Sigmoid colon (tissue), 7 donors: ENCODE results near the gene TMEM30A. TPM values are rescaled to one million over a fixed set of nuclear protein-coding genes. Genes with fewer than 3 reads are reported as not detected.

Experiments
- DNase-seq: peaks from one replicate; pipeline ENCODE4 v3.0.0-alpha.2; 2019
- H3K27ac ChIP-seq, 4 donors: fragments of 200-600 bp; sonication (generic); one replicate each; pipeline ENCODE4 v1.5.1; 2016 to 2019; ENCODE audit warnings: mild to moderate bottlenecking in 1 of 4
- H3K27me3 ChIP-seq, 3 donors: fragments of 200-600 bp; sonication (generic); one replicate each; pipeline ENCODE4 v1.5.1; 2019; ENCODE audit warnings: mild to moderate bottlenecking in 1 of 3
- H3K36me3 ChIP-seq, 4 donors: fragments of 200-600 bp; sonication (generic); one replicate each; pipeline ENCODE4 v1.5.1; 2016 to 2019
- H3K4me1 ChIP-seq, 4 donors: fragments of 200-600 bp; sonication (generic); one replicate each; pipeline ENCODE4 v1.5.1; 2017 to 2019
- H3K4me3 ChIP-seq, 4 donors: fragments of 200-600 bp; sonication (generic); one replicate each; pipeline ENCODE4 v1.5.1; 2017 to 2019; ENCODE audit warnings: mild to moderate bottlenecking in 2 of 4, moderate library complexity in 1 of 4
- H3K9me3 ChIP-seq, 4 donors: fragments of 200-600 bp in 3 of 4; sonication (generic) in 3 of 4; one replicate each; pipeline versions ENCODE4 v1.5.1 to v1.6.1; 2013 to 2019
- CTCF ChIP-seq, 4 experiments: fragments of 450-650 bp in 3 of 4; fragments of 200-600 bp in 1 of 4; IDR thresholded peaks; one replicate each; pipeline ENCODE4 v1.5.1; 2016 to 2019; ENCODE audit warnings: antibody characterized with exemption in 4 of 4, mild to moderate bottlenecking in 3 of 4, moderate library complexity in 2 of 4
- EP300 ChIP-seq, 4 donors: sonication (generic); formaldehyde crosslinking; IDR thresholded peaks; one replicate each; pipeline ENCODE4 v1.6.1; 2017; ENCODE audit warnings: antibody characterized with exemption in 4 of 4
- POLR2A ChIP-seq, 2 donors: fragments of 450-650 bp; IDR thresholded peaks; one replicate each; pipeline ENCODE4 v1.6.1; 2016; ENCODE audit warnings: antibody characterized with exemption in 2 of 2, mild to moderate bottlenecking in 2 of 2, moderate library complexity in 2 of 2
- POLR2AphosphoS5 ChIP-seq, 4 donors: sonication (generic); formaldehyde crosslinking; IDR thresholded peaks; one replicate each; pipeline ENCODE4 v1.6.1; 2017; ENCODE audit warnings: antibody characterized with exemption in 4 of 4
- WGBS, 2 donors: extraction: QIAGEN DNeasy Blood & Tissue Kit; methylation state at CpG; one replicate each; pipeline ENCODE4 v1.1.7; 2013; 5-methylcytosine and 5-hydroxymethylcytosine counted together
- intact Hi-C: fragments of 100-400 bp; cut with DNase I; formaldehyde crosslinking; loops from one replicate; pipeline ENCODE4 v1.15.1; 2023
- polyA plus RNA-seq, 3 donors: library from polyadenylated mRNA; stranded (reverse); fragments of 200-250 nt; gene quantifications; one replicate each; pipeline ENCODE4 v1.2.3, GENCODE V29; 2013
- total RNA-seq, 4 donors: library from RNA; depleted of rRNA; stranded (reverse); fragments of >200 nt; gene quantifications; one replicate each; pipeline ENCODE4 v1.1.0, GENCODE V29; 2016
- donor health status: healthy with polysubstance abuse.
- donor health status: Bipolar disorder and iron deficiency.
- donor health status: healthy.

Gene TMEM30A
- total and polyA plus RNA-seq, 7 donors: 10.8 to 95.6 (median 69.5) TPM

GRCh38 chr6:75273009-75273408 lies 11.6 kb downstream of the TMEM30A start:
- Histone ChIP-seq H3K4me1 (peaks cover 0 to 59% (median 28%) of the 10 kb centered on the region in 4 donors), H3K36me3 (no peaks in the 10 kb centered on the region), H3K27me3 (no peaks in the 10 kb centered on the region), H3K4me3 (no peak overlapping the region), H3K27ac (peak overlapping the region in 2 of 4 donors; percentile 7 to 44), H3K9me3 (no peaks in the 10 kb centered on the region)
- 78 to 83% methylated on average over 4 of the region's 4 CpGs for WGBS, 2 donors
- intact Hi-C loops: no loop called here
- no peak for DNase-seq
- TF ChIP-seq EP300 (IDR thresholded peaks at IDR 0.05) (no peak), CTCF (IDR thresholded peaks at IDR 0.05) (no peak), POLR2AphosphoS5 (IDR thresholded peaks at IDR 0.05) (no peak), POLR2A (IDR thresholded peaks at IDR 0.05) (no peak)

- Histone ChIP-seq H3K27ac (peak overlapping the region in 2 of 4 donors; percentile 7 to 44), H3K9me3 (no peaks in the 10 kb centered on the region), H3K27me3 (no peaks in the 10 kb centered on the region), H3K4me3 (no peak overlapping the region), H3K36me3 (no peaks in the 10 kb centered on the region), H3K4me1 (peaks cover 0 to 61% (median 33%) of the 10 kb centered on the region in 4 donors)
- DNase-seq: no peak
- TF ChIP-seq POLR2AphosphoS5 (IDR thresholded peaks at IDR 0.05): no peak
- no peak for TF ChIP-seq EP300 (IDR thresholded peaks at IDR 0.05)
- TF ChIP-seq CTCF (IDR thresholded peaks at IDR 0.05): no peak
- TF ChIP-seq POLR2A (IDR thresholded peaks at IDR 0.05): no peak
- 87 to 89% methylated on average over 5 of the region's 5 CpGs for WGBS, 2 donors
- intact Hi-C loops: no loop called here
Measured at GRCh38 chr6:75272145-75272840, 12.3 kb downstream of the TMEM30A start.

GRCh38 chr6:75268988-75269354 lies 15.6 kb downstream of the TMEM30A start:
- H3K4me1 ChIP-seq: peaks cover 0 to 53% (median 27%) of the 10 kb centered on the region in 4 donors
- H3K36me3 ChIP-seq: peaks cover 0 to 11% (median 0%) of the 10 kb centered on the region in 4 donors
- 95 to 96% methylated on average over 4 of the region's 4 CpGs for WGBS, 2 donors
- TF ChIP-seq POLR2A (IDR thresholded peaks at IDR 0.05) (no peak), CTCF (IDR thresholded peaks at IDR 0.05) (no peak), EP300 (IDR thresholded peaks at IDR 0.05) (no peak), POLR2AphosphoS5 (IDR thresholded peaks at IDR 0.05) (no peak)
- peak overlapping the region in 2 of 4 donors; percentile 49 to 52 for H3K27ac ChIP-seq
- no peaks in the 10 kb centered on the region for H3K27me3 ChIP-seq
- no peak overlapping the region for H3K4me3 ChIP-seq
- no peaks in the 10 kb centered on the region for H3K9me3 ChIP-seq
- DNase-seq: no peak
- intact Hi-C loops: loop anchor here (5.0 kb wide), 1 partner anchor 78 kb away; no protein-coding TSS in a partner anchor

GRCh38 chr6:75268121-75268987 lies 16.2 kb downstream of the TMEM30A start:
- Histone ChIP-seq H3K4me1 (peaks cover 0 to 51% (median 26%) of the 10 kb centered on the region in 4 donors), H3K27me3 (no peaks in the 10 kb centered on the region), H3K36me3 (peaks cover 0 to 17% (median 1%) of the 10 kb centered on the region in 4 donors), H3K4me3 (no peak overlapping the region), H3K27ac (peak overlapping the region; percentile 22 to 52 (median 48)), H3K9me3 (no peaks in the 10 kb centered on the region)
- intact Hi-C loops: loop anchor here (5.0 kb wide), 1 partner anchor 79 kb away; no protein-coding TSS in a partner anchor
- DNase-seq: no peak
- 62 to 82% methylated on average over 5 of the region's 5 CpGs for WGBS, 2 donors
- TF ChIP-seq EP300 (IDR thresholded peaks at IDR 0.05) (no peak), POLR2AphosphoS5 (IDR thresholded peaks at IDR 0.05) (no peak), CTCF (IDR thresholded peaks at IDR 0.05) (no peak), POLR2A (IDR thresholded peaks at IDR 0.05) (no peak)
